ENCODE measurements around the gene COL17A1.
A peak's percentile ranks its signal among the peaks of the same experiment; 100 is the strongest.

The COL17A1 gene

DNA sequence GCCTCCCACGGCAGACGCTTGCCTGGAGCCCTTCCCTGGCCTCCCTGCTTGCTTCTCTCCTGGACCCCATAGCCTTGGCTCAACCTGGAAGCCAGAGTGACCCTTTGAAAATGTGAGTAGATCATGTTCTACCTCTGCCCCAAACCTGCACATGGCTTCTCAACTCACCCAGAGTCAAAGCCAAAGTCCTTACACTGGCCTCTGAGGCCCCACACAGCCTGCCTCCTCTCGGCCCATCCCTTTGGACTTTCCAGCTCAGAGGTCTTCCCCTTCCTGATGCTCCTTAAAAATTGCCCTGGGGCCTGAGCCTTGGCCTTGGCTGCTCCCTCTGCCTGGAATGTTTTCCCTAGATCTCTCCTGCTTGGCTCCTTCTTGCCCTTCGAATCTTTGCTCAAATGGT, 32.5 kb downstream of the COL17A1 start:
- Histone ChIP-seq H3K27me3 (ENCODE audit: insufficient read depth, poor library complexity, severe bottlenecking) (no peaks in the 10 kb centered on the region), H3K4me3 (ENCODE audit: severe bottlenecking) (no peak overlapping the region), H3K9me3 (ENCODE audit: severe bottlenecking) (no peaks in the 10 kb centered on the region), H3K4me1 (ENCODE audit: insufficient read depth, poor library complexity, severe bottlenecking) (peaks cover 29% of the 10 kb centered on the region), H3K36me3 (ENCODE audit: low read depth) (peaks cover 97% of the 10 kb centered on the region), H3K27ac (ENCODE audit: poor library complexity, severe bottlenecking) (peak overlapping the region; percentile 79)
- ATAC-seq (ENCODE audit: low read depth) (no peak), DNase-seq (ENCODE audit: low spot score) (no peak)
- TF ChIP-seq, protein P1, sequence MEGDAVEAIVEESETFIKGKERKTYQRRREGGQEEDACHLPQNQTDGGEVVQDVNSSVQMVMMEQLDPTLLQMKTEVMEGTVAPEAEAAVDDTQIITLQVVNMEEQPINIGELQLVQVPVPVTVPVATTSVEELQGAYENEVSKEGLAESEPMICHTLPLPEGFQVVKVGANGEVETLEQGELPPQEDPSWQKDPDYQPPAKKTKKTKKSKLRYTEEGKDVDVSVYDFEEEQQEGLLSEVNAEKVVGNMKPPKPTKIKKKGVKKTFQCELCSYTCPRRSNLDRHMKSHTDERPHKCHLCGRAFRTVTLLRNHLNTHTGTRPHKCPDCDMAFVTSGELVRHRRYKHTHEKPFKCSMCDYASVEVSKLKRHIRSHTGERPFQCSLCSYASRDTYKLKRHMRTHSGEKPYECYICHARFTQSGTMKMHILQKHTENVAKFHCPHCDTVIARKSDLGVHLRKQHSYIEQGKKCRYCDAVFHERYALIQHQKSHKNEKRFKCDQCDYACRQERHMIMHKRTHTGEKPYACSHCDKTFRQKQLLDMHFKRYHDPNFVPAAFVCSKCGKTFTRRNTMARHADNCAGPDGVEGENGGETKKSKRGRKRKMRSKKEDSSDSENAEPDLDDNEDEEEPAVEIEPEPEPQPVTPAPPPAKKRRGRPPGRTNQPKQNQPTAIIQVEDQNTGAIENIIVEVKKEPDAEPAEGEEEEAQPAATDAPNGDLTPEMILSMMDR (IDR thresholded peaks at IDR 0.05; ENCODE audit: poor library complexity, severe bottlenecking): no peak

DNA sequence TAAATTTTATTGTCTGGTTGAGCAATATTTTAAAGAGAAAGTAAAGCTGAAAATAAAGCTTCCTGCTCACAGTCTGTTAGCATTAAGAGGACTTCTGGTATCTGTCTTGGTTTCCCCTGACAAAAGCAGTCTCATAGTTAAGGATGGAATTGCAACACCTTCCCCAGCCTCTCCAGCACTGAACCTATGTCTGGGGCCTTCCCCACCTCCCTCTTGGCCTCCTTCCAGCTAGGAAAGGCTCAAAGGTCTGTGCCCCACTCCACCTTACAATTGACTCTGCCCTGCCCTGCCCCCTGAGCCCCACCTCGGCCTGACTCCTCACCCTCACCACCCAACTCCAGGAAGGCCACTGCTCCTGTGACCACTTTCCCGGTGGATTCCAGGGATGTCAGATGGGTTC, 33.2 kb downstream of the COL17A1 start:
- ATAC-seq (ENCODE audit: low read depth) (no peak), DNase-seq (ENCODE audit: low spot score) (no peak)
- H3K36me3 ChIP-seq (ENCODE audit: low read depth): peaks cover 97% of the 10 kb centered on the region
- H3K27ac ChIP-seq (ENCODE audit: poor library complexity, severe bottlenecking): peak overlapping the region; percentile 79
- no peaks in the 10 kb centered on the region for H3K27me3 ChIP-seq (ENCODE audit: insufficient read depth, poor library complexity, severe bottlenecking)
- H3K4me3 ChIP-seq (ENCODE audit: severe bottlenecking): no peak overlapping the region
- peaks cover 29% of the 10 kb centered on the region for H3K4me1 ChIP-seq (ENCODE audit: insufficient read depth, poor library complexity, severe bottlenecking)
- H3K9me3 ChIP-seq (ENCODE audit: severe bottlenecking): no peaks in the 10 kb centered on the region
- TF ChIP-seq, protein P1 (IDR thresholded peaks at IDR 0.05; ENCODE audit: poor library complexity, severe bottlenecking): no peak

DNA sequence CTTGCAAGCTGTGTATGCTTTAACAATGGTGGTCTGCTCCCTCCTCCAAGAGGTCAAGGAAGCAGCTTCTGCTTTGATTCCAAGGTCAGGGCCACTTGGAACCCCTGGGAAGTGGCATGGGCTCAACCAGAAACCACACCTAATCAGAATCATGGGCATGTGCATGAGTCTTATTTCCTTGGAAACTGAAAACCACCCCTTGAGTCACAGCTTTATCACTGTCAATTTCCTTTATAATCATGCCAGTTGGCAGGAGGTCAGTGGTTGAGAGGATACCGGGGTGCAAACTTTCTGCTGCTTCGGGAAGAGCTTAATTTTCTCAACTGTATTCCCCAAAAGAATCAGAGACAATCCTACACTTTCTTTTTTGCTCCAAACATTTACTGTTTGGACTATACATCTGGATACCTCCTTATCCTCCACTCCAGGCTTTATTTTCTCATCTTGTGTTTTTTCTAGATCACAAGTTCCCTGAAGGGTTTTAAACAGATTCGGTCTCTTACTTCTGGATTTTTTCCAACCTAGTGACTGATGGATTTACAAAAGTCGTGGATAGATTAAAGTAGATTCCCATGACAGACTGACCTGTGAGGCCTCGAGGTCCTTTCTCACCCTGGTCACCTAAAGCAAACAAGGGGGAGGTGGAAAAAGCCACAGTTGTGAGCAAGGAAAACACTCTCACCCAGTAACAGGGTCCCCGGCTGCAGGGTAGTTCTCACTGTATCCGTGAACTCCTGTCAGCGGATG, 36.0 kb downstream of the COL17A1 start:
- H3K4me3 ChIP-seq (ENCODE audit: severe bottlenecking): no peak overlapping the region
- H3K27me3 ChIP-seq (ENCODE audit: insufficient read depth, poor library complexity, severe bottlenecking): no peaks in the 10 kb centered on the region
- DNase-seq (ENCODE audit: low spot score): no peak
- no peaks in the 10 kb centered on the region for H3K9me3 ChIP-seq (ENCODE audit: severe bottlenecking)
- TF ChIP-seq, protein P1 (IDR thresholded peaks at IDR 0.05; ENCODE audit: poor library complexity, severe bottlenecking): no peak
- ATAC-seq (ENCODE audit: low read depth): peak; percentile 66
- peaks cover 16% of the 10 kb centered on the region for H3K4me1 ChIP-seq (ENCODE audit: insufficient read depth, poor library complexity, severe bottlenecking)
- peaks cover 100% of the 10 kb centered on the region for H3K36me3 ChIP-seq (ENCODE audit: low read depth)
- peak overlapping the region; percentile 50 for H3K27ac ChIP-seq (ENCODE audit: poor library complexity, severe bottlenecking)

DNA sequence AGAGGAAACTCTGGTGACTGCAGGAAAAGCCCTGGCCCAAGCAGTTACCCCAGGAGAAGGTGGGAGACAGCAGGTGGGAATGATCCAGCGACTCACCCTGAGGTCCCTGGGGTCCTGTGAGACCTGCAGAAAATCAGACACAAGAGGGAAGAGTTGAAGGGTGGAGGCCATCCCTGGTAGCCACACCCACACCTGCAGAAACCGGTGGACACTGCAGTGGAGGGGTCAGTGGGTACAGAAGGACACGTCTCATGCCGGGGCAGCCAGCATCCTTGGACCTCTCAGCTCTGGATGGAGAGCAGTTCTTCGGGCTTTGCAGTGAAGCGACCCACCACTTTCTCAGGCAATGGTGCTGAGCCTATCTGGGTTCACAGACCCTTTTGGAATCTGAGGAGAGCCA, 39.0 kb downstream of the COL17A1 start:
- no peak for DNase-seq (ENCODE audit: low spot score)
- no peaks in the 10 kb centered on the region for H3K9me3 ChIP-seq (ENCODE audit: severe bottlenecking)
- H3K36me3 ChIP-seq (ENCODE audit: low read depth): peaks cover 100% of the 10 kb centered on the region
- no peak overlapping the region for H3K27ac ChIP-seq (ENCODE audit: poor library complexity, severe bottlenecking)
- TF ChIP-seq, protein P1 (IDR thresholded peaks at IDR 0.05; ENCODE audit: poor library complexity, severe bottlenecking): no peak
- H3K27me3 ChIP-seq (ENCODE audit: insufficient read depth, poor library complexity, severe bottlenecking): no peaks in the 10 kb centered on the region
- no peak for ATAC-seq (ENCODE audit: low read depth)
- no peak overlapping the region for H3K4me3 ChIP-seq (ENCODE audit: severe bottlenecking)
- peaks cover 9% of the 10 kb centered on the region for H3K4me1 ChIP-seq (ENCODE audit: insufficient read depth, poor library complexity, severe bottlenecking)

Measured in RWPE2 (cell line).